Panc1 (cell line): Measurements from ENCODE around the gene SMPDL3B. TPM values are rescaled to one million over a fixed set of nuclear protein-coding genes. Genes with fewer than 3 reads are reported as not detected.

Experiments used
- ATAC-seq: fragments of 200-7000 bp; cut with Tn5 transposase; 2 replicates; pipeline ENCODE4 v1.9.1; 2020; ENCODE audit warnings: mild to moderate bottlenecking, moderate library complexity
- BruUV-seq: library from RNA; stranded (reverse); fragments of 400-500 nt; replicated peaks from 2 replicates; lab custom pipeline; 2021; lab: Mats Ljungman, UMichigan
- CTCF ChIA-PET: fragments of 300-600 bp; sonication (Branson Sonifier 250); formaldehyde crosslinking; loops from one replicate; lab custom pipeline; 2022; ENCODE audit warnings: antibody characterized with exemption; lab: Charles Lee
- POLR2A ChIA-PET: fragments of 300-600 bp; sonication (Branson Sonifier 250); formaldehyde crosslinking; loops from one replicate; lab custom pipeline; 2022; ENCODE audit warnings: antibody characterized with exemption; lab: Charles Lee
- DNase-seq: peaks from one replicate; pipeline ENCODE4 v3.0.0-alpha.2; 2010; ENCODE audit warnings: low read depth, low spot score
- H3K27ac ChIP-seq: 2 replicates; pipeline ENCODE4 v1.5.1; 2011; ENCODE audit warnings: mild to moderate bottlenecking, low read length, inconsistent platforms
- H3K27me3 ChIP-seq: fragments of 200-500 bp; sonication (Bioruptor generic); 2 replicates; pipeline ENCODE4 v1.6.0; 2014; ENCODE audit warnings: low read length, inconsistent platforms; ENCODE audit not compliant: control insufficient read depth, insufficient read depth
- H3K36me3 ChIP-seq: fragments of 200-500 bp; sonication (Bioruptor generic); 2 replicates; pipeline ENCODE4 v1.5.1; 2014; ENCODE audit warnings: inconsistent platforms, mild to moderate bottlenecking, low read length, moderate library complexity; ENCODE audit not compliant: control insufficient read depth, insufficient read depth
- H3K4me1 ChIP-seq: 2 replicates; pipeline ENCODE4 v1.5.1; 2011; ENCODE audit warnings: inconsistent platforms, mild to moderate bottlenecking, low read length, moderate library complexity; ENCODE audit not compliant: control insufficient read depth, insufficient read depth
- H3K4me3 ChIP-seq, 2 experiments: 2 replicates each; pipeline ENCODE4 v1.5.1; 2011 to 2012; ENCODE audit warnings: low read depth in 2 of 2, low read length in 2 of 2, mild to moderate bottlenecking in 2 of 2, inconsistent platforms in 1 of 2, moderate library complexity in 1 of 2
- H3K9me3 ChIP-seq: fragments of 200-500 bp; sonication (Bioruptor generic); 2 replicates; pipeline ENCODE4 v1.5.1; 2014; ENCODE audit warnings: low read depth, mild to moderate bottlenecking, inconsistent platforms, low read length, moderate library complexity; ENCODE audit not compliant: control insufficient read depth, insufficient read depth
- POLR2AphosphoS5 ChIP-seq: IDR thresholded peaks from 2 replicates; pipeline ENCODE4 v1.6.1; 2012; ENCODE audit warnings: mild to moderate bottlenecking, low read depth, low read length, moderate library complexity
- SIN3A ChIP-seq: IDR thresholded peaks from 2 replicates; pipeline ENCODE4 v1.6.1; 2012; ENCODE audit warnings: low read depth, mild to moderate bottlenecking, low read length, moderate library complexity, borderline replicate concordance; ENCODE audit not compliant: insufficient read depth
- TCF7L2 ChIP-seq: IDR thresholded peaks from 2 replicates; pipeline ENCODE4 v1.6.1; 2011; ENCODE audit warnings: mild to moderate bottlenecking, low read depth, low read length, inconsistent platforms
- in situ Hi-C: cut with HindIII; loops from 2 replicates; pipeline ENCODE4 v1.10.0; 2016; ENCODE audit warnings: low sequenced_read_pairs, low pct_unique_long_range_greater_than_20kb
- intact Hi-C: fragments of 100-400 bp; cut with micrococcal nuclease; formaldehyde crosslinking; loops from one replicate; pipeline ENCODE4 v1.10.0; 2022; ENCODE audit not compliant: unreplicated experiment
- total RNA-seq: library from RNA; stranded (reverse); gene quantifications from one replicate; pipeline ENCODE4 v1.2.1, GENCODE V29; 2021; ENCODE audit not compliant: unreplicated experiment
- TF ChIP-seq, protein P1 (sequence below), 2 experiments: IDR thresholded peaks; 2 replicates each; pipeline ENCODE4 v1.6.1; 2011 to 2012; ENCODE audit warnings: low read depth in 2 of 2, control low read depth in 1 of 2, low read length in 1 of 2, mild to moderate bottlenecking in 1 of 2, moderate library complexity in 1 of 2; ENCODE audit not compliant: insufficient read depth in 1 of 2
- TF ChIP-seq, protein P2 (sequence below): fragments of 450-650 bp; IDR thresholded peaks from 2 replicates; pipeline ENCODE4 v1.5.1; 2017; ENCODE audit warnings: mild to moderate bottlenecking

The SMPDL3B gene
- total RNA-seq, 1 experiment from 2014 or later = 1.5 TPM

DNA sequence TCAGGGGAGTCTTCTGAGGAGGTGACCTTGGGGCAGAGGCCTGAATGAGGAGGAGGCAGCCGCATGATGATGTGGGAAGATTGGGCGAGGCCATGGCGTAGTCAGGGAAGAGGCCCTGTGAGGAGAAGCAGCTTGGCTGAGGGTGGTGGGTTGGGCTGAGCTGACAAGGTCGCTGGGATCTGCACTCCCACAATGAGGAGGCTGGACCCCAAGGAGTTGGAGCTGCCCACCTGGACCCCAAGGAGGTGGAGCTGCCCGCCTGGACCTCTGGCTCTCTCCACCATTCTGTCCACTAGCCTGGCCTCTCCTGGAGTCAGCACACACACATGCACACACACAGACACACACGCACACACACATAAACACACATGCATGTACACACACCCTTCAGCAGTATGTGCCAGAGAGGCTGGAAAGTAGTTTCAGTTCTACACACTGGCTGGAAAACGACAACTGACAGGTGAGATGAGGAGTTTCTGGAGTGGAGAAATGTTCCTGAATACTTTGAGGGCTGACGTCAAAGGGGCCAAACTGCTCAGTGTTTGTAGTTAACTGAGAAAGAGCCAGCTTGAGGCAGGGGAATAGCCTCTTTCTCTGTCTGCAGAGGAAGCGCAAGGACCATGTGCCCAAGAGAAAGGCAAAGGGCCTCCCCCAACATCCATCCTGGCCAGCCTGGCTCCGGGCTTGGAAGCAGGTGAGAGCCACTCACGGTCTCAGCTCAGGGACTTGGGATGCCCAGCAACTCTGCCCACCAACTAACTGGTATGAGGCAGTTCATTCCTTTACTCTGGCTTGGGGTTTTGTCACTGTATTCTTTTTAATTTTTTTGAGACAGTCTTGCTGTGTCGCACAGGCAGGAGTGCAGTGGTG lies 7.1 kb downstream of the SMPDL3B start:
- Histone ChIP-seq H3K9me3 (no peaks in the 10 kb centered on the region), H3K4me1 (peaks cover 3% of the 10 kb centered on the region), H3K27me3 (no peaks in the 10 kb centered on the region), H3K4me3 (no peak overlapping the region), H3K27ac (no peak overlapping the region), H3K36me3 (no peaks in the 10 kb centered on the region)
- TF ChIP-seq TCF7L2 = no peak
- TF ChIP-seq, protein P1, sequence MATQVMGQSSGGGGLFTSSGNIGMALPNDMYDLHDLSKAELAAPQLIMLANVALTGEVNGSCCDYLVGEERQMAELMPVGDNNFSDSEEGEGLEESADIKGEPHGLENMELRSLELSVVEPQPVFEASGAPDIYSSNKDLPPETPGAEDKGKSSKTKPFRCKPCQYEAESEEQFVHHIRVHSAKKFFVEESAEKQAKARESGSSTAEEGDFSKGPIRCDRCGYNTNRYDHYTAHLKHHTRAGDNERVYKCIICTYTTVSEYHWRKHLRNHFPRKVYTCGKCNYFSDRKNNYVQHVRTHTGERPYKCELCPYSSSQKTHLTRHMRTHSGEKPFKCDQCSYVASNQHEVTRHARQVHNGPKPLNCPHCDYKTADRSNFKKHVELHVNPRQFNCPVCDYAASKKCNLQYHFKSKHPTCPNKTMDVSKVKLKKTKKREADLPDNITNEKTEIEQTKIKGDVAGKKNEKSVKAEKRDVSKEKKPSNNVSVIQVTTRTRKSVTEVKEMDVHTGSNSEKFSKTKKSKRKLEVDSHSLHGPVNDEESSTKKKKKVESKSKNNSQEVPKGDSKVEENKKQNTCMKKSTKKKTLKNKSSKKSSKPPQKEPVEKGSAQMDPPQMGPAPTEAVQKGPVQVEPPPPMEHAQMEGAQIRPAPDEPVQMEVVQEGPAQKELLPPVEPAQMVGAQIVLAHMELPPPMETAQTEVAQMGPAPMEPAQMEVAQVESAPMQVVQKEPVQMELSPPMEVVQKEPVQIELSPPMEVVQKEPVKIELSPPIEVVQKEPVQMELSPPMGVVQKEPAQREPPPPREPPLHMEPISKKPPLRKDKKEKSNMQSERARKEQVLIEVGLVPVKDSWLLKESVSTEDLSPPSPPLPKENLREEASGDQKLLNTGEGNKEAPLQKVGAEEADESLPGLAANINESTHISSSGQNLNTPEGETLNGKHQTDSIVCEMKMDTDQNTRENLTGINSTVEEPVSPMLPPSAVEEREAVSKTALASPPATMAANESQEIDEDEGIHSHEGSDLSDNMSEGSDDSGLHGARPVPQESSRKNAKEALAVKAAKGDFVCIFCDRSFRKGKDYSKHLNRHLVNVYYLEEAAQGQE (IDR thresholded peaks at IDR 0.05; ENCODE audit: insufficient read depth in 1 of 2, low read depth in 2 of 2, low read length in 1 of 2) = no peak
- no peak for TF ChIP-seq SIN3A
- TF ChIP-seq, protein P2, sequence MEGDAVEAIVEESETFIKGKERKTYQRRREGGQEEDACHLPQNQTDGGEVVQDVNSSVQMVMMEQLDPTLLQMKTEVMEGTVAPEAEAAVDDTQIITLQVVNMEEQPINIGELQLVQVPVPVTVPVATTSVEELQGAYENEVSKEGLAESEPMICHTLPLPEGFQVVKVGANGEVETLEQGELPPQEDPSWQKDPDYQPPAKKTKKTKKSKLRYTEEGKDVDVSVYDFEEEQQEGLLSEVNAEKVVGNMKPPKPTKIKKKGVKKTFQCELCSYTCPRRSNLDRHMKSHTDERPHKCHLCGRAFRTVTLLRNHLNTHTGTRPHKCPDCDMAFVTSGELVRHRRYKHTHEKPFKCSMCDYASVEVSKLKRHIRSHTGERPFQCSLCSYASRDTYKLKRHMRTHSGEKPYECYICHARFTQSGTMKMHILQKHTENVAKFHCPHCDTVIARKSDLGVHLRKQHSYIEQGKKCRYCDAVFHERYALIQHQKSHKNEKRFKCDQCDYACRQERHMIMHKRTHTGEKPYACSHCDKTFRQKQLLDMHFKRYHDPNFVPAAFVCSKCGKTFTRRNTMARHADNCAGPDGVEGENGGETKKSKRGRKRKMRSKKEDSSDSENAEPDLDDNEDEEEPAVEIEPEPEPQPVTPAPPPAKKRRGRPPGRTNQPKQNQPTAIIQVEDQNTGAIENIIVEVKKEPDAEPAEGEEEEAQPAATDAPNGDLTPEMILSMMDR = no peak
- TF ChIP-seq POLR2AphosphoS5 = no peak
- ChIA-PET CTCF (no interaction called here), POLR2A (no interaction called here)
- ATAC-seq = 0 out of 2 replicates have a peak, but pooled peaks have one; percentile 27
- intact Hi-C loops (no loop called here), in situ Hi-C loops (no loop called here)
- BruUV-seq = no TSS peak
- no peak for DNase-seq

DNA sequence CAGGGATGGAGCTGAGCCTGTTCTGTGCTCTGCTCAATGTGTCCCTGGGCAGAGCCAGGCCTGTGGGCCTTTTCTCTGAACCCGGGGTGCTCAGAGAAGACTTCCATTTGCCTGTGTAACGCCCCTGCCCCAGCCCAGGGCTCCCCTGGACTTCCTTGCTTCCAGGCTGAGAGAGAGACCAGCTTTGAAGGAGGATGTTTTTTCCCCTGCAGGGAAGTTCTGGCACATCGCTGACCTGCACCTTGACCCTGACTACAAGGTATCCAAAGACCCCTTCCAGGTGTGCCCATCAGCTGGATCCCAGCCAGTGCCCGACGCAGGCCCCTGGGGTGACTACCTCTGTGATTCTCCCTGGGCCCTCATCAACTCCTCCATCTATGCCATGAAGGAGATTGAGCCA lies 10.2 kb downstream of the SMPDL3B start:
- no peaks in the 10 kb centered on the region for H3K27me3 ChIP-seq
- TF ChIP-seq SIN3A = no peak
- TF ChIP-seq POLR2AphosphoS5 = no peak
- TF ChIP-seq, protein P2 = no peak
- TF ChIP-seq, protein P1 (IDR thresholded peaks at IDR 0.05; ENCODE audit: insufficient read depth in 1 of 2, low read depth in 2 of 2, low read length in 1 of 2) = no peak
- no peak for TF ChIP-seq TCF7L2
- in situ Hi-C loops (no loop called here), intact Hi-C loops (no loop called here)
- H3K27ac ChIP-seq = no peak overlapping the region
- H3K4me3 ChIP-seq = no peak overlapping the region
- no peaks in the 10 kb centered on the region for H3K4me1 ChIP-seq
- ATAC-seq (no peak), DNase-seq (no peak)
- ChIA-PET POLR2A (interaction anchor here (0.6 kb wide), 1 partner anchor 54 kb away, joined by 3 read pairs; no protein-coding TSS in a partner anchor), CTCF (no interaction called here)
- H3K9me3 ChIP-seq = no peaks in the 10 kb centered on the region
- no peaks in the 10 kb centered on the region for H3K36me3 ChIP-seq
- no TSS peak for BruUV-seq
